ENCODE results near the gene FNDC3B.

GRCh38 chr3:172273378-172273777, 234.0 kb downstream of the FNDC3B start:
- TF ChIP-seq, protein P1, sequence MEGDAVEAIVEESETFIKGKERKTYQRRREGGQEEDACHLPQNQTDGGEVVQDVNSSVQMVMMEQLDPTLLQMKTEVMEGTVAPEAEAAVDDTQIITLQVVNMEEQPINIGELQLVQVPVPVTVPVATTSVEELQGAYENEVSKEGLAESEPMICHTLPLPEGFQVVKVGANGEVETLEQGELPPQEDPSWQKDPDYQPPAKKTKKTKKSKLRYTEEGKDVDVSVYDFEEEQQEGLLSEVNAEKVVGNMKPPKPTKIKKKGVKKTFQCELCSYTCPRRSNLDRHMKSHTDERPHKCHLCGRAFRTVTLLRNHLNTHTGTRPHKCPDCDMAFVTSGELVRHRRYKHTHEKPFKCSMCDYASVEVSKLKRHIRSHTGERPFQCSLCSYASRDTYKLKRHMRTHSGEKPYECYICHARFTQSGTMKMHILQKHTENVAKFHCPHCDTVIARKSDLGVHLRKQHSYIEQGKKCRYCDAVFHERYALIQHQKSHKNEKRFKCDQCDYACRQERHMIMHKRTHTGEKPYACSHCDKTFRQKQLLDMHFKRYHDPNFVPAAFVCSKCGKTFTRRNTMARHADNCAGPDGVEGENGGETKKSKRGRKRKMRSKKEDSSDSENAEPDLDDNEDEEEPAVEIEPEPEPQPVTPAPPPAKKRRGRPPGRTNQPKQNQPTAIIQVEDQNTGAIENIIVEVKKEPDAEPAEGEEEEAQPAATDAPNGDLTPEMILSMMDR (IDR thresholded peaks at IDR 0.05; ENCODE audit: insufficient read depth, low read length, poor library complexity, severe bottlenecking) = no peak
- TF ChIP-seq EZH2phosphoT487 (conservative IDR thresholded peaks at IDR 0.05; ENCODE audit: low read length) = no peak

All from SU-DHL-6 (cell line).